ENCODE results near the gene UGT3A1.

Gene UGT3A1

GRCh38 chr5:35904443-35905132 is 86.6 kb downstream of the UGT3A1 start:
- no peak for DNase-seq

DNA sequence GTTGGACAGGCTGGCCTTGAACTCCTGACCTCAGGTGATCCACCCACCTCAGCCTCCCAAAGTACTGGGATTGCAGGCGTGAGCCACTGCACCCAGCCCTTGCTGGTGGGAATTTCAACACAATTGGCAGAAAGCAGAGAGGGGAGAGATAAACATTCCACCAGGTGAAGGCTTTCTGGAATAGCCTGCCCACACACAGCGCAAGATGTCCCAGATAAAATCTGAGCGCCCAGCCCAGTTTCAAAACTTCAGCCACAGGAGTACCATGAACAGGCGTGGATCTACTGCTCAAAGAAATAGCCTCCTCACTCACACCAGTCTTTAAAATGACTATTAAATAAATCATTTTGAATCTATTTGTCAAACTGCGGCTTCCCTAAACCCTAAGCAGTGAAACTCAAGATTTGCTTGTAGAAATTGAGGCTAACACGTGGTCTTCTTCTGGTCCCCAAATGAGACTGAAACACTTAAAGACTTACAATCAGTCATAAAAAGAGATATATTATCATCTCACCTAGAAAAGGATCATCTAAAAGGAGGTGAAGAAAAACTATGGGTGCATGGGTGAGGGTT is 87.5 kb downstream of the UGT3A1 start:
- DNase-seq = no peak

DNA sequence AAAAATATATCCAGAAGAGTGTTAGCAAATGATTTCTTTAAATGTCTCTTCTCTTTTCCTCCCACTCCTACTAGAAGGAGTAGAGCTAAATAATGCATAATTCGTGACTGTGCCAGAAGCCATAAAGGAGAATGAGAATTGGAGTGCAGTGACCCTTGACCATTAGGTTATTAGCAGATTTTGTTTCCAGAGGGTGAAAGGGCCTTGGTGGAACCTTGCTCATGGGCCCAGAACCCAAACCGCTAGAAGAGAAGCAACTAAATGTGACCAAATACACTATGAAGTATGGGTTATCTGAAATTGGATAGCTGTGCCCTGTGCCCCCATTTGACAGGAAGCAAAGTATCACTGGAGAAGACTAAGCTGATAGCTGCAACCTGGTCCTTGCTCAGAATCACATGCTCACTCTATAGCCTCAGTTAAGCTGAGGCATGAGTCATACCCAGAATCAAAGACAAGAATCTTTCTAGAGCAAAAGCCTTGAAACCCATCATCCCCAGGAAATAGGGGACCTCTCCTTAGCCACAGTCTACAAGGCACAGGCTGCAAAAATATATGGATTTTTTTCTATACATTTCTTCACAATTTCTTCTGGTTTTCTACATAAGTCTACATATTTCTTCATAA is 89.0 kb downstream of the UGT3A1 start:
- DNase-seq = no peak
